HG03575 (cell line): ENCODE results near the gene FITM2.
"Not testable (repeated sequence)": the region's sequence is repeated elsewhere in the genome, so short reads cannot be mapped to it uniquely, and the experiment has no call there.

Experiments used
- ATAC-seq: cut with Tn5 transposase; IDR thresholded peaks from one replicate; pipeline ENCODE4 v1.9.1; 2021; ENCODE audit not compliant: unreplicated experiment, insufficient number of reproducible peaks, low FRiP score; ENCODE audit errors: extremely low read depth

Gene FITM2

GRCh38 chr20:44335675-44336074 lies 24.7 kb upstream of the FITM2 start:
- no peak for ATAC-seq

GRCh38 chr20:44334709-44335108 lies 23.7 kb upstream of the FITM2 start:
- no peak for ATAC-seq

- ATAC-seq: no peak
Observed at GRCh38 chr20:44334306-44334705, 23.3 kb upstream of the FITM2 start.

DNA sequence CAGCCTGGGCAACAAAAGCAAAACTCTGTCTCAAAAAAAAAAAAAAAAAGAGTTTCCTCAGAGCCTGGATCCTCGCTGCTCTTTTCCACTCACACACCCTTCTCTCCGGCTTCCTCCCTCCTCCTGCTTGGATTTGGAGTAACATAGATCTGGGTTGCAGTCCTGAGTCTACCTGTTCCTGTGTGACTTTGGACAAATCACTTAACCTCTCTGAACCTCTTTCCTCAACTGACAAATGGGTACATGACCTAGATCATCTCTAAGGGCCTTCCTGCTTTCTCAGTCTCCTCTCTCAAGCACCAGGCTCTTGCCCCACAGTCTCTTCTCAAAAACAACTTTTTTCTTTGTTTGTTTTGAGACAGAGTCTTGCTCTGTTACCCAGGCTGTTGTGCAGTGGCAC lies 20.2 kb upstream of the FITM2 start:
- ATAC-seq: no peak

DNA sequence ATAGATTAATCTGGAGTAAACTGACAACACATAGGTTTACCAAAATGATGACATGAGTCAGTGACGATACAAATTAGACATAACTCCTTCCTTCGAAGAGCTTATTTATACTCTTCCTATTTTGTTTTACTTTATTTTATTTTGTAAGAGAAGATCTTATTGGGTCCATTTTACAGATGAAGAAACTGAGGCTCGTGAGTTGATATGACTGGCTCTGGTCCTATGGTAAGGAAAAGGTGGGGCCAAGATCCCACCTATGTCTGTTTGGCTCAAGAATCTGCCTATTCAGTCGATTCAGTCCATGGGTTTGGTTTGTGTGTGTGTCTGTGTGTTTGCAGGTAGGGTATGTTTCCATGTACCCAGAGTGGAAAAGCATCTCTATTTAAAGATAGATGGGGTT lies 17.4 kb upstream of the FITM2 start:
- no peak for ATAC-seq

DNA sequence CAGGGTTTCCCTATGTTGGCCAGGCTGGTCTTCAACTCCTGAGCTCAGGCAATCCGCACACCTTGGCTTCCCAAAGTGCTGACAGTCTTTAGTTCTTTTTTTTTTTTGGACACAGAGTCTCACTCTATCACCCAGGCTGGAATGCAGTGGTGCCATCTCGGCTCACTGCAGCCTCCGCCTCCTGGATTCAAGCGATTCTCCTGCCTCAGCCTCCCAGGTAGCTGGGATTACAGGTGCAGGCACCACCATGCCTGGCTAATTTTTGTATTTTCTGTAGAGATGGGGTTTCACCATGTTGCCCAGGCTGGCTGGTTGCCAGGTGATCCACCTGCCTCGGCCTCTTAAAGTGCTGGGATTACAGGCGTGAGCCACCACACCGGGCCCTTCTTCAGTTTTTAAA lies 16.7 kb upstream of the FITM2 start:
- ATAC-seq: not testable (repeated sequence)

DNA sequence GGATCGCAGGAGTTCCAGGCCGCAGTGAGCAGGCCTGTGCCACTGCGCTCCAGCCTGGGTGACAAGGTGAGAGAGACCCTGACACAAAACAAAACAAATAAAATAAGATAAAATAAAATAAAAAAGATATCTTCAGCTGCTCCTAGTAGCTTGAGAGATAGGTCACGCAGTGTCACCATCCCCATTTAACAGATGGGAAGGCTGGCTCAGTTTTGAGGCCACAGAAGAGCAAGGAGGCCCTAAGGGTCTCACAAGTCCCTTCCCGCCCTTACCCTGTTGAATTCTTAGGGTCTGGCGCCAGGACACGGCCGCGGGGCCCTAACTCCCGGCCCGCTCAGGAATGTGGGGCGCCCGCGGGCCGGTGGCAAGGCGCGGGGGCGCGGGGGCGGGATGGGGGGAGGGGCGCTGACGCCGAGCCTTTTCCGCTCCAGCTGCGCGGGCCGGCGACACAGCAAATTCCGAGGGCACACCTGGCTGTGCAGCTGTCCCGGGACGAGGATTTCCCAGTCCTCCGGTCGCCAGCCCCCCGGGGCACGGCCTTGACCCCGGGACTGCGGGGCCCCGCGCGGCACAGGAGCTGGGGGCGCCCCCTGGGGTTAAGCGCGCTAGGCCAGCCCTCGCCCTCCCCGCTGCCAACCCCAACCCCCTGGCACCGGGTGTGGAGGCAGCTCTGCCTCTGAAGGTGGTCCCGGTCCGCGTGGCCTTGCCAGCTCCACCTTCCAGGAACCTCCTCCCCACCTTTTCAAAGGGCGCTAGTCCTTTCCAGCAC lies 15.6 kb upstream of the FITM2 start:
- no peak for ATAC-seq

GRCh38 chr20:44324343-44324742 lies 13.3 kb upstream of the FITM2 start:
- ATAC-seq: no peak

DNA sequence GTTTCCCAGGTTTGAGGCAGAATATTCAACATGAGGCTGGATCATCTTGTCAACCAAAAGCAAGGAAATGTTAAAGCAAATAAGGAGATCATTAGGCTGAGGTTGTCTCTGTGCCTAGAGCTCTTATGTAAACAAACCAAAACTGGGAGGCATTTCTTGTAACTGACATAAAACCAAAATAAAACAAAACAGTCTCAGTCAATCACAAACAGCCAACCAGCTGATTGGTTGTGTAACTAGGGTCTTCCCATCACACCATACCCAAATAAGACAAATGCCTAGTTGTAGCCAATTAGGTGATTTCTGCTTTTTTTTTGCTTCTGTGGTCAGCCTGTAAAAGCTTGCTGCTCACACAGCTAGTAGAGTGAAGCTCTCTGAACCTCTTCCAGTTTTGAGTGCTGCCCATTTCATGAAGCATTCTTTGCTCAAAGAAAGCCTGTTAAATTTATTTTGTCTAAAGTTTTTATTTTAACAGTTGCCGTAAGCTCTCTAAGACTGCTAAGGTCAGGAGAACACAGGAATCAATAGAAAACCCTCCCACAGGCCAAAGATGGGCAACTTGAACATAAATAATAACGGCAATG lies 8.9 kb upstream of the FITM2 start:
- no peak for ATAC-seq

DNA sequence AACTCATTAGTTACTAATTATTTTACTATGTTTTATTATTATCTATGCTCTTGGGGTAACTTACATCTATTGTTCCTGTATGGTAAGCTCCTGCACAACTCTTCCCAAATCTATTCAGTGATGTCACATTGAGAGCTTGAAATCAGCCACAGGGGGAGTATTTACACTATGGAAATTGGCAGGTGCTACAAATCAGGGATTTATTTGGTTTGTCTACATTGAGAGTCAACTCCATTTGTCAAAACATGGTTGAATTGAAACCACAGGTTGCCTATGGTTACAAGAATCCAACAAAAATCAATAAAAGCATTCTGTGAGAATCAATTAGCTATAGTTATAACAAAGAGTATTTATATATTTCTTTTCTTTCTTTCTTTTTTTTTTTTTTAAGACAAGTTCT lies 3.9 kb upstream of the FITM2 start:
- ATAC-seq: no peak

GRCh38 chr20:44309763-44310663 lies 989 bp downstream of the FITM2 start:
- no peak for ATAC-seq

DNA sequence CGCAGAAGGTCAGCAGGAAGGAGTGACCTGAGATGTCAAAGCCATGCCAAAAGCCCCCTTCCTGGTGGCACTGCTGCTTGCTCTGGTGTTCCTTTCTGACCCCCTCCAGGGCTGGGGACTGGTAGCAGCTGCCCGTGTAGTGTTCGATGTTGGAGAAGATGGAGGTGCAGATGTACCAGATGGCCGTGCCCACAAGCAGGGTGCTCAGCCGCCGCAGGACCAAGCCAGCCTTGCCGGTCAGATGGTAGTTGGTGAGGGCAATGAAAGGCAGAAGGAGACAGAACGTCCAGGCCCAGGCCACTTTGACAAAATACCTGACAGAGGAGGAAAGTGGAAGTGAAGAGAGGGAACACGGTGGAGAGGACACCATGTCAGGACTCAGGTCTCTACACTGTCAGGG lies 4.1 kb downstream of the FITM2 start:
- no peak for ATAC-seq

DNA sequence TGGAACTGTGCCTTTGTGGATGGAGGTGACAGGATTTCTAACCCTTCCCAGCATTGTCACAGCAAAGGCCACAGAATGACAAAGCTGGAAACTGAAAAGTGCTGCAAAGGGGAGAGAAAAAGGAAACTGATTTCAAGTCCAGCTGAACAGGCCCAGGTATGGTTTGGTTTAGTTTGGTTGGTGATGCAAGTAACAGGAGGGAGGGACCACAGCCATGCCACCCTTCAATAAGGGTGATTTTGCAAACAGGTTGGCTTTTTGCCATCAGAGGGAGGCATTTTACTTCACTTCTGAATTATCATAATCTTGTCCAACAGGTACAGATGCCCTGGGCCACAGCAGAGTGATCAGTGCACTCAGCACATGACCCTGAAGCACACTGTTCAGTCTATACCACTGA lies 6.6 kb downstream of the FITM2 start:
- ATAC-seq: no peak

- no peak for ATAC-seq
Observed at GRCh38 chr20:44302736-44303135, 8.3 kb downstream of the FITM2 start.

DNA sequence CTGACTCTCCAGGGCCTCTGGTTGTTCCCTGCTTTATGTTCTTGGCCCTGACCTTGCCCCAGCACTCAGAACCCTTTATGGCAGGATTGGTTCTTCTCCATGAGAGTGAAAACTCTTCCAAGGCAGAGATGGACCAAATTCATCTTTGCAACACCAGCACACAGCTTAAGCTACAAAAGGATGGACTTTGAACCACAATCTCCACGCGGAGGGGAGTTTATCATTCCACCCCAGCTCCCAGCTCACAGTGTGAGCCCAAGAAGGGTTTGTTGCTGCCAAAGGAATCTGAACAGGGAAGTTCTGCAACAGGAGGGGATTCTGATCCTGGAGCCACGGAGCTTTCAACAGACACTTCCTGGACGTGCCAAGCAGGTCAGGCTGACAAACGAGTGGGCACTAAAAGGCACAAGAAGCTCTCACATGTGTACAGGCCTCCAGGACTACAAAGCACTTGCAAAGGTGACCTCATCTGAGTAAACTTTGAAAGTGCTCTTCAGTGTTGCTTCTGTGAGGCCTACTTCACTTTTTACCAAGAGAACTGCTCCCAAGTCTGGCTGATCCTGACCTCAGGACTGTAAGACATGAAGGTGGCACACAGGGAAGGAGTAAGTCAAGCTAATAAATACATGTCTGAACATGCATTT lies 8.9 kb downstream of the FITM2 start:
- no peak for ATAC-seq

DNA sequence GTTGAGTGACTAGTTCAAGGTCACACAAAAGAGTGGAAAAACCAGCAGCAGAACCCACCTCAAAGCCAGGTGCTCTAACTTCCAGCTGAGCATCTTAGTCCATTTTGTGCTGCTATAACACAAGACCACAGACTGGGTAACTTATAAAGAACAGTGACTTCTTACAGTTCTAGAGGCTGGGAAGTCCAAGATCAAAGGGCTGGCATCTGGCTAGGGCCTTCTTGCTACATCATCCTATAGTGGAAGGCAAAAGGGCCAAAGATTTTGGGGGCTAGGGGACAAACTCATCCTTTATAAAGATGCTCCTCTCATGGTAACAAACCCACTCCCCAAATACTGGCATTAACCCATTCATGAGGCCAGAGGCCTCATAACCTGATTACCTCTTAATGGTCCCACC lies 9.7 kb downstream of the FITM2 start:
- ATAC-seq: no peak

- not testable (repeated sequence) for ATAC-seq
Observed at GRCh38 chr20:44299011-44299535, 11.9 kb downstream of the FITM2 start.

- no peak for ATAC-seq
Observed at GRCh38 chr20:44297721-44298120, 13.3 kb downstream of the FITM2 start.

DNA sequence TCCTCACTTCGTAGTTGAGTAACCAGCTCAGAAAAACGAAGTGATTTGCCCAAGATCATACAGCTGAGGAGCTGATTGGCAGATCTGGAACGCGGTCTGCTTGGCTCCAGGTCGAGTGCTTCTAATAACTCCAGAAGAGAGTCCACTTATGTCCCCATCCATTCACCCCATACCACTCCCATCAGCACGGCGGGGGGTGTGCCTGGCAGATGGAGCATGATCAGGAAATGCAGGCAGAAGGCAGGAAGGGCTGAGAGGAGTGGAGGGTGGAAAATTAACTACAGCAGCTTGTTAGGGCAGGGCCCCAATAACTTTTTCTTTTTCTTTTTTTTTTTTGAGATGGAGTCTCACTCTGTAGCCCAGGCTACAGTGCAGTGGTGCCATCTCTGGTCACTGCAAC lies 15.0 kb downstream of the FITM2 start:
- ATAC-seq: no peak
